WTC11 (cell line): Measurements from ENCODE around the gene PDE11A.

Experiments
- CTCF ChIP-seq: fragments of 200-600 bp; IDR thresholded peaks from 2 replicates; pipeline ENCODE4 v1.8.0; 2022; ENCODE audit warnings: antibody characterized with exemption
- MAX ChIP-seq: sonication (generic); formaldehyde crosslinking; IDR thresholded peaks from 2 replicates; pipeline ENCODE4 v1.8.0; 2022; ENCODE audit warnings: mild to moderate bottlenecking, missing genetic modification reagents
- TF ChIP-seq, protein P1 (sequence below): sonication (generic); formaldehyde crosslinking; IDR thresholded peaks from 2 replicates; pipeline ENCODE4 v1.8.1; 2023; ENCODE audit warnings: mild to moderate bottlenecking, missing genetic modification reagents, moderate library complexity
- TF ChIP-seq, protein P2 (sequence below): sonication (generic); formaldehyde crosslinking; IDR thresholded peaks from 2 replicates; pipeline ENCODE4 v1.8.1; 2023; ENCODE audit warnings: mild to moderate bottlenecking, missing genetic modification reagents, moderate library complexity

DNA sequence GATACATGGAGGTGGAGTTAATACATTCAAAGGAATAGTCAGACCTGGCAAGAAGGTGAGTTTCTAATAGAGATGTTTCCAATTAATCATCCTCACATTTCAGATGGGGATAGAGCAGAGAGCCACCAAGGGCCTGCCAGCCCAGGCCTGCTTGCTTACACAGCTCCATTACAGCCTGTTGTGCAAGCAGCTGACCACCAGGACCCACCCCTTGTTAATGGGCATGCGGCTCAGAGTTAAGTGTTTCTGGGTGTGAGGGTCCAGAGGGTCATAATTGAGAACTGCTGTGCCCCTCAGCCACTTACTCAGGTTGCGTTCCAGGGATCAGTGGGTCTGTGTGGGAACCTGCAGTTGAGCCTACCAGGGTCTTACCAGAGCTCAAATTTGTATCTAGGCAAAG, 480.2 kb downstream of the PDE11A start:
- TF ChIP-seq, protein P1, sequence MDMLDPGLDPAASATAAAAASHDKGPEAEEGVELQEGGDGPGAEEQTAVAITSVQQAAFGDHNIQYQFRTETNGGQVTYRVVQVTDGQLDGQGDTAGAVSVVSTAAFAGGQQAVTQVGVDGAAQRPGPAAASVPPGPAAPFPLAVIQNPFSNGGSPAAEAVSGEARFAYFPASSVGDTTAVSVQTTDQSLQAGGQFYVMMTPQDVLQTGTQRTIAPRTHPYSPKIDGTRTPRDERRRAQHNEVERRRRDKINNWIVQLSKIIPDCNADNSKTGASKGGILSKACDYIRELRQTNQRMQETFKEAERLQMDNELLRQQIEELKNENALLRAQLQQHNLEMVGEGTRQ (CRISPR knock-in tag): no peak
- no peak for TF ChIP-seq CTCF
- TF ChIP-seq MAX (CRISPR knock-in tag): no peak
- TF ChIP-seq, protein P2, sequence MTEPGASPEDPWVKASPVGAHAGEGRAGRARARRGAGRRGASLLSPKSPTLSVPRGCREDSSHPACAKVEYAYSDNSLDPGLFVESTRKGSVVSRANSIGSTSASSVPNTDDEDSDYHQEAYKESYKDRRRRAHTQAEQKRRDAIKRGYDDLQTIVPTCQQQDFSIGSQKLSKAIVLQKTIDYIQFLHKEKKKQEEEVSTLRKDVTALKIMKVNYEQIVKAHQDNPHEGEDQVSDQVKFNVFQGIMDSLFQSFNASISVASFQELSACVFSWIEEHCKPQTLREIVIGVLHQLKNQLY (CRISPR knock-in tag): no peak
